NT2/D1 (cell line): ENCODE measurements around the gene ELP4.
A peak's percentile ranks its signal among the peaks of the same experiment; 100 is the strongest.

ENCODE experiments used
- DNase-seq: peaks from one replicate; pipeline ENCODE4 v3.0.0-alpha.2; 2011; ENCODE audit warnings: low read depth, low spot score
- H3K27me3 ChIP-seq: 2 replicates; pipeline ENCODE4 v1.6.0; 2011; ENCODE audit warnings: mild to moderate bottlenecking; ENCODE audit not compliant: insufficient read length, insufficient read depth
- H3K36me3 ChIP-seq: 2 replicates; pipeline ENCODE4 v1.6.1; 2011; ENCODE audit warnings: mild to moderate bottlenecking, low read length, mixed read lengths; ENCODE audit not compliant: insufficient read depth, insufficient read length
- H3K4me1 ChIP-seq: 2 replicates; pipeline ENCODE4 v1.5.1; 2011; ENCODE audit not compliant: insufficient read depth, insufficient read length
- H3K4me3 ChIP-seq: 2 replicates; pipeline ENCODE4 v1.5.1; 2011; ENCODE audit warnings: low read depth; ENCODE audit not compliant: insufficient read length
- H3K9ac ChIP-seq: 2 replicates; pipeline ENCODE4 v1.6.0; 2011; ENCODE audit warnings: low read depth; ENCODE audit not compliant: insufficient read length
- H3K9me3 ChIP-seq: 2 replicates; pipeline ENCODE4 v1.5.1; 2011; ENCODE audit warnings: mild to moderate bottlenecking, low read length; ENCODE audit not compliant: insufficient read depth
- SUZ12 ChIP-seq: IDR thresholded peaks from 2 replicates; pipeline ENCODE4 v1.6.1; 2011; ENCODE audit not compliant: insufficient read length, insufficient read depth; ENCODE audit errors: extremely low read depth
- YY1 ChIP-seq: IDR thresholded peaks from 2 replicates; pipeline ENCODE4 v1.6.1; 2011; ENCODE audit not compliant: insufficient read length, insufficient read depth
- ZNF274 ChIP-seq: IDR thresholded peaks from 2 replicates; pipeline ENCODE4 v1.6.1; 2011; ENCODE audit warnings: mild to moderate bottlenecking, low read depth, low read length

Gene ELP4

DNA sequence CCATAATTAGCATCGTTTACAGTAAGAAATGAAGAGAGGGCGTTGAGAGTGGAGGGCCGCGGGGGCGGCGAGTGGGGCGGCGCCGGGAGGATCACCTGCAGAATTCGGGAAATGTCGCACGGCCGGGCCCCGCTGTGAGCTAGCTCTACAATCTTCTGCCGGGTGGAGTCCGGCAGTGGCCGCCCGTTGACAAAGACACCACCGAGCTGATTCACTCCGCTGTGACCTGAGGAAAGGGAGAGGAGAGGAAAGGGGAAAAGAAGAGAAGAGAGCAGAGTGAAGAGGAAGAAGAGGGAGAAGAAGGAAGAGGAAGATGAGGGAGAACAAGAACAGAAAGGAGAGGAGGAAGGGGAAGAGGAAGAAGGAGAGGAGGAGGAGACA lies 293.0 kb downstream of the ELP4 start:
- TF ChIP-seq SUZ12 (no peak), YY1 (no peak), ZNF274 (no peak)
- H3K4me3 ChIP-seq: no peak overlapping the region
- peaks cover 100% of the 10 kb centered on the region for H3K27me3 ChIP-seq
- H3K4me1 ChIP-seq: peaks cover 2% of the 10 kb centered on the region
- H3K36me3 ChIP-seq: no peaks in the 10 kb centered on the region
- no peak overlapping the region for H3K9ac ChIP-seq
- H3K9me3 ChIP-seq: no peaks in the 10 kb centered on the region
- DNase-seq: no peak

DNA sequence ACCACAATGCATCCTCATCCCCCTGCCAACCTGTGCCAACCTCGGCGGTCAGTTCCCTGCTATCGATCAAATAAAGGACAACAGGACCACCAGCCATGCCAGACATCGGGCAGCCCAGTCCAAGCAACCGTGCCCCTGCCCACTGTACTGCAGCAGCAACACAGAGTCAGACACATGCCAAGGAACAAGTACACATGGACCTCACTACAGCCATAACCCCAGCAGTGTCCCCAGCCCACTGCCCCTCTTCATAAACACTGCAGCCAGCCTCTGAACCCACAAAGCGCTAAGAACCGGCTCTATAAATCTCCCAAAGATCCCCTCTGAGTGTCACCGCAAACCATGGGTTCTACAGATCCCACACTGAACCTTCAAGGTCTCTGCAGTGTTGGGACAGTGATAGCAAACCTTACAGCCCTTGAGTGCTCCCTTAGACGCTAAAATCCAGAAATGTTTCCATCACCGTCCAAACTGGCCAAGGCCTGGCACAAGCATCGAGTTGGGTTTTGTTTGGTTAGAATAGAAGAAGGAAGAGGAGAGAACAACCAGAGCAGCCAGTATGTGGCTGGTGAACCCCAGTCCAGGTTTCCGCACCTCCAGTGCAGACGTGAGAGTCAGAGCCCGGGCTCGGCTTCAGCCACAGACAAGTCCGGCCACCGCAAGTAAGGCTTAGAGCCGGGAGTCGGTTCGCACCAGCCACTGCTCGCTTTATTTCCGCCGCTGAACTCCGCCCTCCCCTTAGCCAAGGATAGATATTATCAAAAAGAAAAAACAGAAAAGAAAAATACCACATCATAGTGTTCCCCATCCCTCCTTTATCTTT lies 293.6 kb downstream of the ELP4 start:
- Histone ChIP-seq H3K4me1 (peaks cover 2% of the 10 kb centered on the region), H3K9me3 (no peaks in the 10 kb centered on the region), H3K27me3 (peaks cover 100% of the 10 kb centered on the region), H3K4me3 (no peak overlapping the region), H3K36me3 (no peaks in the 10 kb centered on the region), H3K9ac (no peak overlapping the region)
- TF ChIP-seq ZNF274 (no peak), SUZ12 (peak; percentile 85), YY1 (no peak)
- DNase-seq: no peak

DNA sequence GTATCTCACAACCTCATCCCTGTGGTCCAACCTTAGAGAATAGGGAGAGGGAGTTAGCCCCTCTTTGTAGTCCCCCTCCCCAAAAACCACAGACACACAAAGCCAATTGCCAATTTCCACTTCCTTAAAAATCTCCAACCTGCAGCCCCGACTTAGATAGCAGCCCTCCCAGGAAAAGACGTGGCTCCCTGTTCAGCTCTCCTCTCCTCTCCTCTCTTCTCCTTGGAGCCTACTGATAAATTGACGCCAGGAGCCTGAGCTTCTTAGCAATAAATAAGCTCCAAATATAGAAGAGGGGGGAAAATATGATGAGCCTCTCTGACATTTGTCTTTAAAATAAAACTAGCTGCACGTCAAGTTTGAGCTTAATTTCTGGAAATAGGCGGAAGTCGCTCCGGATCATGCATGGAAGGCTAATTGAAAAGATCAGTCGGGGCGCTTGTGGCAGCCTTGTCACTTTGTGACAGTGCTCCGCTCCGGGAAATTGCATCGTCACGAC lies 294.3 kb downstream of the ELP4 start:
- no peak overlapping the region for H3K9ac ChIP-seq
- H3K4me3 ChIP-seq: no peak overlapping the region
- H3K4me1 ChIP-seq: peaks cover 2% of the 10 kb centered on the region
- H3K36me3 ChIP-seq: no peaks in the 10 kb centered on the region
- peaks cover 100% of the 10 kb centered on the region for H3K27me3 ChIP-seq
- DNase-seq: no peak
- no peaks in the 10 kb centered on the region for H3K9me3 ChIP-seq
- TF ChIP-seq SUZ12: peak; percentile 26
- no peak for TF ChIP-seq YY1
- no peak for TF ChIP-seq ZNF274

- TF ChIP-seq YY1 (no peak), SUZ12 (no peak), ZNF274 (no peak)
- Histone ChIP-seq H3K36me3 (no peaks in the 10 kb centered on the region), H3K9me3 (no peaks in the 10 kb centered on the region), H3K27me3 (peaks cover 100% of the 10 kb centered on the region), H3K4me1 (peaks cover 2% of the 10 kb centered on the region), H3K4me3 (no peak overlapping the region), H3K9ac (no peak overlapping the region)
- DNase-seq: no peak
Observed at GRCh38 chr11:31804312-31805036, 294.9 kb downstream of the ELP4 start.

DNA sequence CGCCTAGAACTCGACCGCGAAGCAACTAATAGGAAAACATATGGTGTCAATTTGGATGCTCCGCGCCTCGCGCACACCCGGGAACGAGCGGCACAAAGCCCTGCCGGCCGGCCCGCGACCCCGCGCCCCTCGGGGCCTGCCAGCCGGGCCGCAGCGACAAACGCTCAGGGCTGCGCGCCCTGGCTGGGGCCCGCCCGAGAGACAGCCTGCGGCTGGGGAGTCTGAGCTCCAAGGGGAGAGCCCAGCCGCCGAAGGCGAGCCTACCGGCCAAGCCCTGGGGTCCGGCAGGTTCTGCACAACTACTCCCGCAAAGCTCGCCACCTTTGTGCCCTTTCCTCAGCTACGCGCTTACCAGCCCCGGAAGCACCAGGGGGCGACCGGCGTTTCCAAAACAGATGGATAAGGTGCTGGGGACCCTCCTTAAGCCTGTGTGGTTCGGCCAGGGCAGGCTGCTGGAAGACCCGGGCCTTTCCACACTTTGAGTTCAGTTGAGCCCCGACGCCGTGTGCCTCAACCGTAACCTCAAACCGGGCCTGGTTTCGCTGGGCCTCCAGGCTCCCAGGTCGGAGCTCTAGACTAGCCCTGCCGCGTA lies 295.6 kb downstream of the ELP4 start:
- Histone ChIP-seq H3K4me3 (peak overlapping the region; percentile 21), H3K9me3 (no peaks in the 10 kb centered on the region), H3K27me3 (peaks cover 100% of the 10 kb centered on the region), H3K4me1 (peaks cover 5% of the 10 kb centered on the region), H3K9ac (no peak overlapping the region), H3K36me3 (no peaks in the 10 kb centered on the region)
- TF ChIP-seq ZNF274: no peak
- no peak for TF ChIP-seq YY1
- TF ChIP-seq SUZ12: no peak
- no peak for DNase-seq

GRCh38 chr11:31805629-31806185 lies 296.1 kb downstream of the ELP4 start:
- Histone ChIP-seq H3K36me3 (no peaks in the 10 kb centered on the region), H3K27me3 (peaks cover 100% of the 10 kb centered on the region), H3K9ac (no peak overlapping the region), H3K4me3 (peak overlapping the region; percentile 21), H3K4me1 (peaks cover 5% of the 10 kb centered on the region), H3K9me3 (no peaks in the 10 kb centered on the region)
- TF ChIP-seq ZNF274: no peak
- peak; percentile 12 for TF ChIP-seq SUZ12
- no peak for TF ChIP-seq YY1
- no peak for DNase-seq
